ENCODE results near the gene ARHGEF1.

Gene ARHGEF1

GRCh38 chr19:41849067-41849466 is 33.9 kb upstream of the ARHGEF1 start:
- Histone ChIP-seq H3K4me3 (ENCODE audit: low read depth in 1 of 2, low read length in 2 of 2) (no peak overlapping the region), H3K36me3 (ENCODE audit: control insufficient read depth in 1 of 2, insufficient read depth in 2 of 2, low read length in 2 of 2) (no peaks in the 10 kb centered on the region), H3K27ac (ENCODE audit: low read depth, low read length) (no peak overlapping the region), H3K4me1 (ENCODE audit: control insufficient read depth in 1 of 2, insufficient read depth in 2 of 2, low read length in 2 of 2) (no peaks in the 10 kb centered on the region), H3K9ac (ENCODE audit: low read depth in 1 of 2, low read length in 2 of 2) (no peak overlapping the region), H3K27me3 (ENCODE audit: control insufficient read depth in 1 of 2, insufficient read depth in 2 of 2, low read length in 2 of 2) (peaks cover 5 to 6% of the 10 kb centered on the region in 2 donors), H3K9me3 (ENCODE audit: control insufficient read depth in 1 of 2, low read length in 2 of 2) (no peaks in the 10 kb centered on the region)

GRCh38 chr19:41850381-41850780 is 32.6 kb upstream of the ARHGEF1 start:
- Histone ChIP-seq H3K27ac (ENCODE audit: low read depth, low read length) (no peak overlapping the region), H3K27me3 (ENCODE audit: control insufficient read depth in 1 of 2, insufficient read depth in 2 of 2, low read length in 2 of 2) (peaks cover 6 to 7% of the 10 kb centered on the region in 2 donors), H3K9me3 (ENCODE audit: control insufficient read depth in 1 of 2, low read length in 2 of 2) (no peaks in the 10 kb centered on the region), H3K36me3 (ENCODE audit: control insufficient read depth in 1 of 2, insufficient read depth in 2 of 2, low read length in 2 of 2) (no peaks in the 10 kb centered on the region), H3K4me1 (ENCODE audit: control insufficient read depth in 1 of 2, insufficient read depth in 2 of 2, low read length in 2 of 2) (no peaks in the 10 kb centered on the region), H3K4me3 (ENCODE audit: low read depth in 1 of 2, low read length in 2 of 2) (no peak overlapping the region), H3K9ac (ENCODE audit: low read depth in 1 of 2, low read length in 2 of 2) (no peak overlapping the region)

- Histone ChIP-seq H3K4me3 (ENCODE audit: low read depth in 1 of 2, low read length in 2 of 2) (no peak overlapping the region), H3K9me3 (ENCODE audit: control insufficient read depth in 1 of 2, low read length in 2 of 2) (no peaks in the 10 kb centered on the region), H3K27me3 (ENCODE audit: control insufficient read depth in 1 of 2, insufficient read depth in 2 of 2, low read length in 2 of 2) (peaks cover 6 to 7% of the 10 kb centered on the region in 2 donors), H3K9ac (ENCODE audit: low read depth in 1 of 2, low read length in 2 of 2) (no peak overlapping the region), H3K36me3 (ENCODE audit: control insufficient read depth in 1 of 2, insufficient read depth in 2 of 2, low read length in 2 of 2) (no peaks in the 10 kb centered on the region), H3K27ac (ENCODE audit: low read depth, low read length) (no peak overlapping the region), H3K4me1 (ENCODE audit: control insufficient read depth in 1 of 2, insufficient read depth in 2 of 2, low read length in 2 of 2) (no peaks in the 10 kb centered on the region)
Measured at GRCh38 chr19:41851456-41851855, 31.5 kb upstream of the ARHGEF1 start.

- no peaks in the 10 kb centered on the region for H3K9me3 ChIP-seq (ENCODE audit: control insufficient read depth in 1 of 2, low read length in 2 of 2)
- H3K27me3 ChIP-seq (ENCODE audit: control insufficient read depth in 1 of 2, insufficient read depth in 2 of 2, low read length in 2 of 2), result peaks cover 6 to 7% of the 10 kb centered on the region in 2 donors
- no peaks in the 10 kb centered on the region for H3K4me1 ChIP-seq (ENCODE audit: control insufficient read depth in 1 of 2, insufficient read depth in 2 of 2, low read length in 2 of 2)
- no peak overlapping the region for H3K9ac ChIP-seq (ENCODE audit: low read depth in 1 of 2, low read length in 2 of 2)
- no peak overlapping the region for H3K4me3 ChIP-seq (ENCODE audit: low read depth in 1 of 2, low read length in 2 of 2)
- no peak overlapping the region for H3K27ac ChIP-seq (ENCODE audit: low read depth, low read length)
- no peaks in the 10 kb centered on the region for H3K36me3 ChIP-seq (ENCODE audit: control insufficient read depth in 1 of 2, insufficient read depth in 2 of 2, low read length in 2 of 2)
Measured at GRCh38 chr19:41853344-41853743, 29.6 kb upstream of the ARHGEF1 start.

- no peaks in the 10 kb centered on the region for H3K4me1 ChIP-seq (ENCODE audit: control insufficient read depth in 1 of 2, insufficient read depth in 2 of 2, low read length in 2 of 2)
- no peak overlapping the region for H3K4me3 ChIP-seq (ENCODE audit: low read depth in 1 of 2, low read length in 2 of 2)
- no peak overlapping the region for H3K9ac ChIP-seq (ENCODE audit: low read depth in 1 of 2, low read length in 2 of 2)
- H3K27me3 ChIP-seq (ENCODE audit: control insufficient read depth in 1 of 2, insufficient read depth in 2 of 2, low read length in 2 of 2), result peaks cover 6 to 7% of the 10 kb centered on the region in 2 donors
- no peak overlapping the region for H3K27ac ChIP-seq (ENCODE audit: low read depth, low read length)
- H3K36me3 ChIP-seq (ENCODE audit: control insufficient read depth in 1 of 2, insufficient read depth in 2 of 2, low read length in 2 of 2), result no peaks in the 10 kb centered on the region
- no peaks in the 10 kb centered on the region for H3K9me3 ChIP-seq (ENCODE audit: control insufficient read depth in 1 of 2, low read length in 2 of 2)
Measured at GRCh38 chr19:41853768-41854167, 29.2 kb upstream of the ARHGEF1 start.

GRCh38 chr19:41859213-41859617 is 23.8 kb upstream of the ARHGEF1 start:
- H3K9ac ChIP-seq (ENCODE audit: low read depth in 1 of 2, low read length in 2 of 2), result peak overlapping the region in 1 of 2 donors; percentile 38

GRCh38 chr19:41859618-41860418 is 23.2 kb upstream of the ARHGEF1 start, which contains the start of gene RPS19:
Gene RPS19, plus strand, starts transcription at chr19:41860255. Its CDS starts 520 bp downstream, at chr19:41860775.
- Histone ChIP-seq H3K4me3 (ENCODE audit: low read depth in 1 of 2, low read length in 2 of 2) (peak within 1 kb of the TSS; percentile 90 to 96), H3K27me3 (ENCODE audit: control insufficient read depth in 1 of 2, insufficient read depth in 2 of 2, low read length in 2 of 2) (no peaks in the 10 kb centered on the region), H3K9me3 (ENCODE audit: control insufficient read depth in 1 of 2, low read length in 2 of 2) (no peaks in the 10 kb centered on the region), H3K36me3 (ENCODE audit: control insufficient read depth in 1 of 2, insufficient read depth in 2 of 2, low read length in 2 of 2) (peaks cover 33 to 38% of the 10 kb centered on the region in 2 donors), H3K4me1 (ENCODE audit: control insufficient read depth in 1 of 2, insufficient read depth in 2 of 2, low read length in 2 of 2) (peaks cover 36 to 46% of the 10 kb centered on the region in 2 donors), H3K27ac (ENCODE audit: low read depth, low read length) (peak within 1 kb of the TSS; percentile 91), H3K9ac (ENCODE audit: low read depth in 1 of 2, low read length in 2 of 2) (peak within 1 kb of the TSS; percentile 83 to 95)

More at GRCh38 chr19:41859213-41859617, 23.8 kb upstream of the ARHGEF1 start:
- peak overlapping the region; percentile 47 to 96 for H3K4me3 ChIP-seq (ENCODE audit: low read depth in 1 of 2, low read length in 2 of 2)
- H3K36me3 ChIP-seq (ENCODE audit: control insufficient read depth in 1 of 2, insufficient read depth in 2 of 2, low read length in 2 of 2), result peaks cover 27 to 32% of the 10 kb centered on the region in 2 donors
- no peak overlapping the region for H3K27ac ChIP-seq (ENCODE audit: low read depth, low read length)
- H3K27me3 ChIP-seq (ENCODE audit: control insufficient read depth in 1 of 2, insufficient read depth in 2 of 2, low read length in 2 of 2), result peaks cover 0 to under 1% of the 10 kb centered on the region in 2 donors
- H3K4me1 ChIP-seq (ENCODE audit: control insufficient read depth in 1 of 2, insufficient read depth in 2 of 2, low read length in 2 of 2), result peaks cover 30 to 40% of the 10 kb centered on the region in 2 donors
- H3K9me3 ChIP-seq (ENCODE audit: control insufficient read depth in 1 of 2, low read length in 2 of 2), result no peaks in the 10 kb centered on the region

DNA sequence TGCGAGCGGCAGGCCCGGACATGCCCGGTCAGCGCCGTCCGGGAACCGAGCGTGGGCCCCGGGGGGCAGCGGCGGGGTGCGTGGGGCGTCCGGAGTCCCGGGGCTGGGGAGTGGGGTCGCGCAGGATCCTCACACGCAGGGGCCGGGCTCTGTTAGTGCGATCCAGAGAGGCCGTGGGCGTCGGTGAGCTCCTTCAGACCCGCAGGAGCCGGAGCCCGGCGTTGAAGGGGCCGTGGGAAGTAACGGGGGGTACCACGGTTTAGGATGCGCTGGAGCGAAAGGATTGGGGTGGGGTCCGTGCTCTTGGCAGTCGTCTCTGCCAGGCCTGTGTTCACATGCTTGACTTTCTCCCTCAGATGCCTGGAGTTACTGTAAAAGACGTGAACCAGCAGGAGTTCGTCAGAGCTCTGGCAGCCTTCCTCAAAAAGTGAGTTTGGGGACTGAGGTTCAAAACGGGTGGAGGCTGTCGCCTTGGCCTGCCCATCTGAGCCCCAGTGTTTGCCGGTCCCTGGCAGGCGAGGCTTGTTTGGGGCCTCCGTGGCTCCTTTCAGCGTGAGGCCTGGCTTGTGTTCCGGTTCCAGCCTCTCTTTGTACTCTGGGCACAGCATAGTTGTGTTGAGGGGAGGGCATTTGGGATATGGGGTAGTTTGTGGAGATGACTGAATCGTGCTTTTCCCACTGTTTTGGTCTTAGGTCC is 22.4 kb upstream of the ARHGEF1 start:
- Histone ChIP-seq H3K4me3 (ENCODE audit: low read depth in 1 of 2, low read length in 2 of 2) (peak overlapping the region; percentile 90 to 96), H3K9ac (ENCODE audit: low read depth in 1 of 2, low read length in 2 of 2) (peak overlapping the region; percentile 83 to 95), H3K36me3 (ENCODE audit: control insufficient read depth in 1 of 2, insufficient read depth in 2 of 2, low read length in 2 of 2) (peaks cover 37 to 45% of the 10 kb centered on the region in 2 donors), H3K27me3 (ENCODE audit: control insufficient read depth in 1 of 2, insufficient read depth in 2 of 2, low read length in 2 of 2) (no peaks in the 10 kb centered on the region), H3K4me1 (ENCODE audit: control insufficient read depth in 1 of 2, insufficient read depth in 2 of 2, low read length in 2 of 2) (peaks cover 42 to 52% of the 10 kb centered on the region in 2 donors), H3K27ac (ENCODE audit: low read depth, low read length) (peak overlapping the region; percentile 91), H3K9me3 (ENCODE audit: control insufficient read depth in 1 of 2, low read length in 2 of 2) (no peaks in the 10 kb centered on the region)

- no peaks in the 10 kb centered on the region for H3K9me3 ChIP-seq (ENCODE audit: control insufficient read depth in 1 of 2, low read length in 2 of 2)
- peak overlapping the region; percentile 83 to 95 for H3K9ac ChIP-seq (ENCODE audit: low read depth in 1 of 2, low read length in 2 of 2)
- H3K27me3 ChIP-seq (ENCODE audit: control insufficient read depth in 1 of 2, insufficient read depth in 2 of 2, low read length in 2 of 2), result no peaks in the 10 kb centered on the region
- H3K4me3 ChIP-seq (ENCODE audit: low read depth in 1 of 2, low read length in 2 of 2), result peak overlapping the region; percentile 90 to 96
- peaks cover 45 to 54% of the 10 kb centered on the region in 2 donors for H3K4me1 ChIP-seq (ENCODE audit: control insufficient read depth in 1 of 2, insufficient read depth in 2 of 2, low read length in 2 of 2)
- no peak overlapping the region for H3K27ac ChIP-seq (ENCODE audit: low read depth, low read length)
- peaks cover 39 to 46% of the 10 kb centered on the region in 2 donors for H3K36me3 ChIP-seq (ENCODE audit: control insufficient read depth in 1 of 2, insufficient read depth in 2 of 2, low read length in 2 of 2)
Measured at GRCh38 chr19:41861116-41861768, 21.7 kb upstream of the ARHGEF1 start.
